ENCODE results near the gene GRHL1. TPM values are rescaled to one million over a fixed set of nuclear protein-coding genes. Genes with fewer than 3 reads are reported as not detected.

GRHL1 gene
- total RNA-seq, 1 donor from 2014 or later = 0.43 TPM

DNA sequence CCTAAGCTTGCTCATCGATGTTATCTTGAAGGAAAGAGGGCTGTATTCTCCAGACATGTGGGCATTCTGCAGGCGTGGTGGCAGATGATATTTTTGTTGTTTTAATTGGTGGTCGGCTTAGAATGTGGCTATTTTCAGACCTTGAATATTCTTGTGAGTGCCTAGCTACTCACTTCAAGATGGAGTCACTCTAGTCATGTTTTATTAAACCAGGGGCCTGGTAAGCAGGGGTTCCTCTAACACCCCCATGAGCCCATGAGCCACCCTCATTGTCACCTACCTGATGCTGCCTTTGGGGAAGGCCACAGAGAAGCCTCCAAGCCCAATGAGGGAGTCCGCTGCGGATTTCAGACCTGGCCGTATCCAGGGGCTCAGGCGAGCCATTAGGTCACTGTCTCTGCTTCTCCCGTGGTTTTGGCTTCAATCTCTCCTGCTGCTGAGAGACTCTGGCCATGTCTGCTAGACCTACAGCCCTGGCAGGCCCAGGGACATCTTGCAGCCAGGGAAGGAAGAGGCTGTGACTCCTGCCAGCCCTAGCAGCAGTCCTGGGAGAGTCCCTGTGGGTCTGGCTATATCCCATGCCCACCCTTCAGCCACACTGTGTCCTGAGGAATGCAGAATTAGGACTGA lies 75.6 kb downstream of the GRHL1 start:
- Histone ChIP-seq H3K4me3 (no peak overlapping the region), H3K36me3 (no peaks in the 10 kb centered on the region), H3K4me1 (no peaks in the 10 kb centered on the region), H3K9me3 (no peaks in the 10 kb centered on the region), H3K27me3 (no peaks in the 10 kb centered on the region), H3K27ac (no peak overlapping the region)
- intact Hi-C loops (cut with DNase I) = no loop called here
- no peak for DNase-seq (ENCODE audit: low spot score in 2 of 2)
- TF ChIP-seq, protein P1, sequence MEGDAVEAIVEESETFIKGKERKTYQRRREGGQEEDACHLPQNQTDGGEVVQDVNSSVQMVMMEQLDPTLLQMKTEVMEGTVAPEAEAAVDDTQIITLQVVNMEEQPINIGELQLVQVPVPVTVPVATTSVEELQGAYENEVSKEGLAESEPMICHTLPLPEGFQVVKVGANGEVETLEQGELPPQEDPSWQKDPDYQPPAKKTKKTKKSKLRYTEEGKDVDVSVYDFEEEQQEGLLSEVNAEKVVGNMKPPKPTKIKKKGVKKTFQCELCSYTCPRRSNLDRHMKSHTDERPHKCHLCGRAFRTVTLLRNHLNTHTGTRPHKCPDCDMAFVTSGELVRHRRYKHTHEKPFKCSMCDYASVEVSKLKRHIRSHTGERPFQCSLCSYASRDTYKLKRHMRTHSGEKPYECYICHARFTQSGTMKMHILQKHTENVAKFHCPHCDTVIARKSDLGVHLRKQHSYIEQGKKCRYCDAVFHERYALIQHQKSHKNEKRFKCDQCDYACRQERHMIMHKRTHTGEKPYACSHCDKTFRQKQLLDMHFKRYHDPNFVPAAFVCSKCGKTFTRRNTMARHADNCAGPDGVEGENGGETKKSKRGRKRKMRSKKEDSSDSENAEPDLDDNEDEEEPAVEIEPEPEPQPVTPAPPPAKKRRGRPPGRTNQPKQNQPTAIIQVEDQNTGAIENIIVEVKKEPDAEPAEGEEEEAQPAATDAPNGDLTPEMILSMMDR (IDR thresholded peaks at IDR 0.05) = no peak

DNA sequence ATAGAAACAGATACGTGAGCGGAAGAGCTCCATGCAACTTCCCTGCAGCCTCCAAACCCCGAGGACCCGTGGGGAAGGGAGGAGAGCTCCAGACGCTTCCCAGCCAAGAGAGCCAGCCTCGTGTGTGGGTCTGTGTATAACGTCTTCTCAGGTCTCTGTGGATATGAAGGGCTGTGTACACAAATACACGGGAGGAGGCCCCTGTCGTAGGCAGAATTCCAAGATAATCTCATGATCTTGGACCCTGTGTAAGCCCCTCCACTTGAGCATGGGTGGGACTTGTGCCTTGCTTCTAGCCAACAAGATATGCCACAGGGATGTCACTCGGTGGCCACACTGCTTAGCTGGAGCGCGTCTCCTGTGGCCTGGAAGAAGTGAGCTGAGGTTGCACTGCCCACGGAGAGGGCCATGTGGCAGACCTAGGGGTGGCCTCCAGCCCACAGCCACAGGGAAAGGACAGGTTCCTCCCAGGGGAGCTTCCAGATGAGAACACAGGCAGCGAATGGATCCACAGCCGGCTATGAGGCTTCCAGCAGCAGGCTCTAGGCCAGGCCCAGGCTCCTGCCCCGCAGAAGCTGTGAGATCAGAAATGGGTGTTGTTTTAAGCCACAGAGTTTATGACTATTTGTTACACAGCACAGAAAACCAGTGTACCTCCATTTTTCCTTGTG lies 76.3 kb downstream of the GRHL1 start:
- H3K27me3 ChIP-seq = no peaks in the 10 kb centered on the region
- TF ChIP-seq, protein P1 (IDR thresholded peaks at IDR 0.05) = no peak
- H3K27ac ChIP-seq = peak overlapping the region in 1 of 2 donors; percentile 15
- DNase-seq (ENCODE audit: low spot score in 2 of 2) = no peak
- intact Hi-C loops (cut with DNase I) = no loop called here
- no peak overlapping the region for H3K4me3 ChIP-seq
- no peaks in the 10 kb centered on the region for H3K9me3 ChIP-seq
- no peaks in the 10 kb centered on the region for H3K36me3 ChIP-seq
- H3K4me1 ChIP-seq = no peaks in the 10 kb centered on the region

- H3K4me3 ChIP-seq = no peak overlapping the region
These were observed 77.0 kb downstream of the GRHL1 start for GRCh38 chr2:10028407-10028987.

GRCh38 chr2:10028988-10029874 lies 77.7 kb downstream of the GRHL1 start:
- intact Hi-C loops (cut with DNase I) = no loop called here
- H3K4me3 ChIP-seq = peak overlapping the region in 1 of 2 donors; percentile 13
- H3K9me3 ChIP-seq = no peaks in the 10 kb centered on the region
- no peaks in the 10 kb centered on the region for H3K4me1 ChIP-seq
- no peak for DNase-seq (ENCODE audit: low spot score in 2 of 2)
- TF ChIP-seq, protein P1 (IDR thresholded peaks at IDR 0.05) = no peak
- no peaks in the 10 kb centered on the region for H3K36me3 ChIP-seq
- no peaks in the 10 kb centered on the region for H3K27me3 ChIP-seq
- peak overlapping the region; percentile 3 to 28 for H3K27ac ChIP-seq

More at GRCh38 chr2:10028407-10028987, 77.0 kb downstream of the GRHL1 start:
- Histone ChIP-seq H3K9me3 (no peaks in the 10 kb centered on the region), H3K36me3 (no peaks in the 10 kb centered on the region), H3K27me3 (no peaks in the 10 kb centered on the region), H3K4me1 (no peaks in the 10 kb centered on the region), H3K27ac (peak overlapping the region in 1 of 2 donors; percentile 15)
- intact Hi-C loops (cut with DNase I) = no loop called here
- TF ChIP-seq, protein P1 (IDR thresholded peaks at IDR 0.05) = no peak
- DNase-seq (ENCODE audit: low spot score in 2 of 2) = no peak

DNA sequence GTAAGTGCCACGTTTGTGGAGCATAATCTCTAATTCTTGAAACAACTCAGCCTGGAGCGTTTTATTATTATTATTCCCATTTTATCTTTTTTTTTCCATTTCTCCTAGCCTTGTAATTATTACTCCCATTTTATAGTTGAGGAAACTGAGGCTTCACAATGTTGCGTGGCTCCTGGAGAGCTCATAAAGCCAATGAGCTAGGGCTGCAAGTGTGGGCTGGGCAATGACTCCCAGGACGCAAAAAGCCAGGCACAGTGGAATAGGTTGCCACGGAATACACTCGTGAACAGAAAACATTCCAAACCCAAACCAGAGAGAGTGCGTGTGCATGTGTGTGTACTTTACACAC lies 78.4 kb downstream of the GRHL1 start:
- H3K4me3 ChIP-seq = no peak overlapping the region
- no peak for DNase-seq (ENCODE audit: low spot score in 2 of 2)
- no peaks in the 10 kb centered on the region for H3K4me1 ChIP-seq
- H3K9me3 ChIP-seq = no peaks in the 10 kb centered on the region
- TF ChIP-seq, protein P1 (IDR thresholded peaks at IDR 0.05) = no peak
- H3K27me3 ChIP-seq = no peaks in the 10 kb centered on the region
- no peaks in the 10 kb centered on the region for H3K36me3 ChIP-seq
- intact Hi-C loops (cut with DNase I) = no loop called here
- peak overlapping the region in 1 of 2 donors; percentile 28 for H3K27ac ChIP-seq

All from ascending aorta (tissue), 2 donors.